ENCODE measurements around the gene UNK.
"Not testable (repeated sequence)": the region's sequence is repeated elsewhere in the genome, so short reads cannot be mapped to it uniquely, and the experiment has no call there.

Gene UNK

GRCh38 chr17:75854881-75855309 is 70.3 kb downstream of the UNK start:
- DNase-seq = no peak

DNA sequence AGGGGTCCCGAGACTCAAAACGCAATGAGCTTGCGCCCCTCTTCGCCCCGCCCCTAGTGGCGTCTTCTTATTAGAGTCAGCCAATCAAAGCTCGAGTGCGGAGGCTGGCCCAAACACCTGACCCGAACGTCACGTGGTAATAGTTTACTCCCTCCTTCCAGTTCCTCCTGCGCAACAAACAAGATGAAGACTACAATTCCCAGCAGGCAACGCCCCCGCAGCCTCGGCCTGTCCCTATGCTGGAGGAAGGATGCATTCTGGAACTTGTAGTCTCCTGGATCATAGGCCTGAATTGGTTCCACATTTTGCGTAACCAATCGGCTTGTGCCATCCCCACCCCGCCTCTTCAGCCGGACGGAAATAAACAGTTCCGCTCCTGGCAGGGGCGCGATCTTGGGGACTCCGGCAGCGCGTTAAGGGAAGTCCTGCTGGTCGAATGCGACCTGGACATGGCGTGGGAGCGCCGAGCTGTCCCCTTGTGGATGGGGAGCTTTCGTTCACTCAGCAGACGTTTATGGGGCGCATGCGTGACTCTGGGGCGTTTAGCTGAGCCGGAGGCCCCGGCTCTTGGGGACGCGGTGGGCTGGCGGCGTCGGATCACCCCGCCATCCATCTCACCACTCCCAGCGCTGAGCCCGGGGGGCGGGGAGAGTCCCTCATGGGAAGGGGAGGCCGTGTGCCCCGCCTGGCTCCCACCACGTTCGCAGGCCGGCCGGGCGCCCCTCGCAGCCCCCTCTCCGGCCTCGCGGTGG is 70.9 kb downstream of the UNK start, which contains the start of gene WBP2:
Gene WBP2, minus strand, starts transcription at position 26 of the 752 bp plus-strand sequence. CDS start 38 bp downstream, outside the sequence.
- DNase-seq = peak; percentile 93 to 99 (median 98)

DNA sequence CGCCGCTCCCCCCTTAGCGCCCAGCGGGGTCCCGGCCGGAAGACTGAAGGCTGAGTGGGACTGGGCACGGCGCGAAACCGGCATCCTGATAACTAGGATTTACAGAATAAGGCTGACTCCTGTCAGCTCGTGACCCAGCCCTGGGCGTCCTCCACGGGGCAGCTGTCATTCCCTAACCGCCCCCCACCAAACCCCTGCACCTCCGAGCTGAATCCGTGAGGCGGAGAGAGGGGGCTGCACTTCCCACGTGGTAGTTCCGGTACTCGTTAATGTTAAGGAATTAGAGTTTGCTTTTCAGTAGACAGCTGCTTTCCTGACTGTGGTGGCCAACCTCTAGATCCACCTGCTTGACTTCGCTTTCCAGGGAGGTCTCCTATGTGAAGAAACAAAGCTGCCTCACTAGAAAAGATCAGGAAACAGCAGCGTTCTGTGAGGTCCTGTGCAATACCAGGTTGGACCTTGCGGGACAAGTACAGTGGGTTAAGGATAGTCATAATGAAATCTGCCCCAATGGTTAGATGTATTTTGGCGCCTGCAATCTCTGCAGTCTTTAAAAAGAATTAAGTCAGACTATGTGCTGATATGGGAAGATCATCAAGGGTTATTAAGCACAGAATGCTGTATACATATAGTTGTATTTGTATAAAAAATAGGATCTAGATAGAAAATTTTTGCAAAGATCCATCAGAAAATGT is 71.6 kb downstream of the UNK start:
- DNase-seq = no peak

GRCh38 chr17:75859358-75859757 is 74.8 kb downstream of the UNK start:
- DNase-seq = not testable (repeated sequence)

GRCh38 chr17:75861927-75862317 is 77.3 kb downstream of the UNK start:
- no peak for DNase-seq

DNA sequence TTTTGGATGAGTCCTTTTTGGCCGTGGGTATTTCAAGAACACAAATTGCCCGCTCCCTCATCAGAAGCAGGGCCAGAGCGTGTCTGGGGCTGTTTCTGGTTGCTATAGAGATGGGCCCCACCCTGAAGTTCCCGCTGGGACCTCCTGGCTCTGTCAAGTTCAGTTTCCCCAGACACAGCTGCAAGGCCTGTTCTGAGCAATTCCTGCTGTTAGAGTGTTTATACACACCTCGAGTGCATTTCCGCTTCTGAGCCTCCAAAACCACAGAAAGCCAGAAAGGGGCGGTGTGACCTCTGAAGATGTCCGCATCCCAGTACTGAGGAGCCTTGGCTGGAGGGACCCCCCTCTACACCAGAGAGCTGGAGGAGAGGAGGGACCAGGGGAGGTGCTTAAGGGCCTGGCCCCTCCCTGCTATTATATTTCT is 79.9 kb downstream of the UNK start:
- peak; percentile 6 to 32 (median 14) for DNase-seq

- not testable (repeated sequence) for DNase-seq
Observed at GRCh38 chr17:75864887-75865286, 80.3 kb downstream of the UNK start.

- DNase-seq = not testable (repeated sequence)
Observed at GRCh38 chr17:75865404-75866188, 81.0 kb downstream of the UNK start.

DNA sequence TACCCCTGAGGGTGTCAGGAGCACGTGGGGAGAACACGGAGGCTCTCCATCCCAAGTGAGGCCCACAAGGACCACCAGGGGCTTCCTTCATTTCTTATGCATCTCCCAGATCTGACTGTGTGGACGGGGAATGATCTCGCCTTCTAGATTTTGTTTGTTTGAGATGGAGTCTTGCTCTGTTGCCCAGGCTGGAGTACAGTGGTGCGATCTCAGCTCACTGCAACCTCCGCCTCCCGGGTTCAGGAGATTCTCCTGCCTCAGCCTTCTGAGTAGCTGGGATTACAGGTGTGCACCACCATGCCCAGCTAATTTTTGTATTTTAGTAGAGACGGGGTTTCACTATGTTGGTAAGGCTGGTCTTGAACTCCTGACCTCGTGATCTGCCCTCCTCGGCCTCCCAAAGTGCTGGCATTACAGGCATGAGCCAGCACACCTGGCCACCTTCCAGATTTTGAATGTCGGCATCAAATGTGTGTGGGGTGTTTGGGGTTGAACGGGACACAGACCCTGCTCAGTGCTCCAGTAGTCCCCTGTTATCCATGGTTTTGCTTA is 84.2 kb downstream of the UNK start:
- not testable (repeated sequence) for DNase-seq

- DNase-seq = no peak
Observed at GRCh38 chr17:75869282-75870141, 84.9 kb downstream of the UNK start.

DNA sequence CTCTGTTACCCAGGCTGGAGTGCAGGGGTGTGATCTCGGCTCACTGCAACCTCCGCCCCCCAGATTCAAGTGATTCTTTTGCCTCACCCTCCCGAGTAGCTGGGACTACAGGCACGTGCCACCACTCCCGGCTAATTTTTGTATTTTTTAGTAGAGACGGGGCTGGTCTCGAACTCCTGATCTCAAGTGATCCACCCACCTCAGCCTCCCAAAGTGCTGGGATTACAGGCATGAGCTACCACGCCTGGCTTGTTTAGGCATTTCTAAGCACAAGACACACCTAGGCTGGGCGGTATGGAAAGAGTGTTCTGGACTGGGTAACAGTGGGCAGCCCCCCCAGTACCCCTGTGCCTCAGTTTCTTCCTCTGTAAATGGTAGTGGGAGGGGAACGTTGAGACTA is 85.6 kb downstream of the UNK start:
- DNase-seq = not testable (repeated sequence)

GRCh38 chr17:75872434-75873351 is 88.1 kb downstream of the UNK start:
- DNase-seq = peak in 5 of 6 experiments; percentile 26 to 71 (median 52)

DNA sequence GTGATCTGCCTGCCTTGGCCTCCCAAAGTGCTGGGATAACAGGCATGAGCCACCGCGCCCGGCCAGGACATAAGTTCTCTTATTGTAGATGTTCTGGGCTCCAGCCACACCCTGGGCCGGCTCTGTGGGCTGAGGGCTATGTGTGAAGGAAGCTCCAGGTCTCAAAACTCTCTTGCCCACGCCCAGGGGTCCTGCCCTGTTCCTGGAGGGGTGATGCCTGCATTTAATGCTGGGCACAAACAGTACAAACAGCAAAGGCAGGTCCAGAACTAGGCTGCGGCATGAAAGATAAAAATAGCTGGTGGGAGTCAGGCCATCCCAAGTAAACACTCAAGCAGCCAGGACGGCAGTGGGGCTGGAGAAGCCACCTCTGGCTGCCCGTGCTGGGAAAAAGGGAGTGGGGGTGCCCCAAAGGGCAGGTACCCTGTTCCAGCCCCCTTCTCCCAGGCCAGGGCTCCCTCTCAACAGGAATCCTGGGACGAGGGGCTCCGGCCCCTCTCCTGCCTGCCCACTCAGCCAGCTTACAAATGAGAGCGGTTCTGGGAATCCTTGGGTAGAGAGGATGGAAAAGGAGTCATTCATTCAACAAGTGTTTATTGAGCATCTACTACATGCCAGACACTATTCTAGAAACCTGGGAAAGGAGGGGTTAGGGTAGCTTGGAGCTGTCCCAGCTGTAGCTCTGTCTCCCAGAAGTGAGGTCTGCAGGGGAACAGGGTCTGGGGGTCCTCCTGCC is 89.1 kb downstream of the UNK start:
- DNase-seq = no peak

DNA sequence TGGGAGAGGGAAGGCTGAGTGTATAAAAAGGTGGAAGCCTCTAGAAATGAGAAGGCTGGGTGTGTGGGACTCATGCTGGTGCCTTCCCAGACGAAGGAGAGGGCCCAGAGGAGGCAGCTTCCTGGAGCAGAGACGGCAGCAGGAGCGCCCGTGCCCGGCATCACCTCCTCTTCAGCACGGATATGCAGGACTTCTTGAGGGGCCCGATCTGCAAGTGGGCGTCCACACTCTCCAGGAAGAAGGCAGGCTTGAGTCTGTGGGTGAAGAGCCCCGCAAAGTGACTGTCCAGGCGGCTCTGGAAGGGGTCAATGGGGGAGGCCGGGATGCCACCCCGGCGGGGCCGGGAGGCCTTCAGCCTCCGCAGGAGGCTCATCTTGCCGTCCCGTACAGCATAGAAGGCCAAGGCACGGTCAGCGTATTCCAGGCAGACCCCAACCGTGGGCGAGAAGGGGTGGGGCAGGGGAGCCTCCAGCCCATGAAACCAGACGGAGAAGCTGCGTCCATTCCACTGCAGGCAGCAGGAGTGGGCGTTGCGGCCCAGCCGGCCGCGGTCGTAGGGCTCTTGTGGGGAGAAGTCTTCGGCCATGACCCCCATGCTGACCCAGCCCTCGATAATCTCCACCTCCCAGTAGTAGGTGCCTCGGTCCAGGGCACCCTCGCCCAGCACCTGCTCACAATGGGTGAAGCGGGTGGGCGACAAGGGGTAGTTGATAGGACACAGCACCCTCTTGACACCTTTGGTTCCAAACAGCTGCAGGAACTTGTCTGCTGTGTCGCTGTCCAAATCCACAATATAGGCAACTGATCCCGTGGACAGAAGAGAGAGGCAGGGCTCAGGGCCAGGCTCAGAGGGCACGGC is 89.9 kb downstream of the UNK start:
- DNase-seq = no peak
